KMS-11 (cell line): Measurements from ENCODE around the gene MVK.

ENCODE experiments used
- H2AFZ ChIP-seq: fragments of 200-600 bp; sonication (generic); 2 replicates; pipeline ENCODE4 v1.6.1; 2016; ENCODE audit warnings: antibody characterized with exemption, mixed run types, low read depth
- H3K27ac ChIP-seq: fragments of 200-600 bp; sonication (generic); 2 replicates; pipeline ENCODE4 v1.6.1; 2016; ENCODE audit warnings: mild to moderate bottlenecking, mixed run types
- H3K27me3 ChIP-seq: fragments of 200-600 bp; sonication (generic); 2 replicates; pipeline ENCODE4 v1.6.1; 2017; ENCODE audit warnings: mild to moderate bottlenecking, low read depth, mixed run types, moderate library complexity; ENCODE audit not compliant: insufficient read depth
- H3K36me3 ChIP-seq: fragments of 200-600 bp; sonication (generic); 2 replicates; pipeline ENCODE4 v1.6.1; 2017; ENCODE audit warnings: mild to moderate bottlenecking, mixed run types; ENCODE audit not compliant: insufficient read depth
- H3K4me1 ChIP-seq: fragments of 200-600 bp; sonication (generic); 2 replicates; pipeline ENCODE4 v1.6.1; 2016; ENCODE audit warnings: mild to moderate bottlenecking, low read depth, mixed run types; ENCODE audit not compliant: poor library complexity, severe bottlenecking
- H3K4me2 ChIP-seq: fragments of 200-600 bp; sonication (generic); 2 replicates; pipeline ENCODE4 v1.7.0; 2016; ENCODE audit warnings: mild to moderate bottlenecking, mixed run types
- H3K4me3 ChIP-seq: fragments of 200-600 bp; sonication (generic); IDR thresholded peaks from 2 replicates; pipeline ENCODE4 v1.6.1; 2017; ENCODE audit warnings: low read depth, low read length, mixed read lengths; ENCODE audit not compliant: insufficient read depth
- H3K79me2 ChIP-seq: fragments of 200-600 bp; sonication (generic); 2 replicates; pipeline ENCODE4 v1.6.1; 2016; ENCODE audit warnings: low read depth, mixed run types; ENCODE audit not compliant: insufficient read depth
- H3K9ac ChIP-seq: fragments of 200-600 bp; sonication (generic); 2 replicates; pipeline ENCODE4 v1.6.1; 2016; ENCODE audit warnings: mild to moderate bottlenecking, mixed run types
- H4K20me1 ChIP-seq: fragments of 200-600 bp; sonication (generic); 2 replicates; pipeline ENCODE4 v1.6.1; 2016; ENCODE audit warnings: mild to moderate bottlenecking, mixed run types; ENCODE audit not compliant: insufficient read depth
- CTCF ChIP-seq: fragments of 200-600 bp; sonication (generic); conservative IDR thresholded peaks from 2 replicates; pipeline ENCODE4 v1.6.1; 2017; ENCODE audit warnings: low read depth, mild to moderate bottlenecking, antibody characterized with exemption, low read length, moderate library complexity, mixed read lengths

MVK gene

GRCh38 chr12:109608270-109608669, 34.7 kb downstream of the MVK start:
- H3K27ac ChIP-seq: no peak overlapping the region
- H3K36me3 ChIP-seq: no peaks in the 10 kb centered on the region
- no peak overlapping the region for H3K9ac ChIP-seq
- no peak overlapping the region for H3K4me3 ChIP-seq
- no peak overlapping the region for H3K4me2 ChIP-seq
- no peak for TF ChIP-seq CTCF
- H3K79me2 ChIP-seq: no peaks in the 10 kb centered on the region
- H3K27me3 ChIP-seq: no peaks in the 10 kb centered on the region
- H4K20me1 ChIP-seq: no peaks in the 10 kb centered on the region
- H3K4me1 ChIP-seq: no peaks in the 10 kb centered on the region
- no peak overlapping the region for H2AFZ ChIP-seq

- Histone ChIP-seq H3K4me1 (no peaks in the 10 kb centered on the region), H3K4me3 (no peak overlapping the region), H3K27ac (no peak overlapping the region), H3K4me2 (no peak overlapping the region), H3K27me3 (0 out of 2 replicates have a peak, but pooled peaks cover 2% of the 10 kb centered on the region), H3K9ac (no peak overlapping the region), H3K79me2 (no peaks in the 10 kb centered on the region), H2AFZ (no peak overlapping the region), H3K36me3 (no peaks in the 10 kb centered on the region), H4K20me1 (no peaks in the 10 kb centered on the region)
- TF ChIP-seq CTCF: no peak
Observed at GRCh38 chr12:109608793-109609192, 35.2 kb downstream of the MVK start.

DNA sequence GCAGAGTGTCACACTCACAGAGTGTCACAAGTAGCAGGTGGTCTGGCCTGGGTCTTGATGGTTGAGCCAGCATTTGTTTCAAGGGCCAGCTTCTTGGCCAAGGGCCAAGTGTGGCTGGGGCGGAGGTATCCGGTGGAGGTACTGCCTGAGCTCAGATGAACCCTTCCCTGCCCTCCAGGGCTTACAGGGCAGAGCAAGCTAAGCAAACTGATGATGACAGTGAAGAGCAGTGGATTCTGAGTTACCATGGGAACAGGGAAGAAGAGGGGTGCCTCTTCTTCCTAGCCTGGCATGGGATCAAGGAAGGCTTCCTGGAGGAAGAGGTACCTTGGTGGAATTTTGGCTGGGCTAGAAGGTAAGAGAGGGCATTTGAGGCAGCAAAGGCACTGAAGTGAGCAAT, 35.7 kb downstream of the MVK start:
- Histone ChIP-seq H3K4me2 (no peak overlapping the region), H3K27me3 (0 out of 2 replicates have a peak, but pooled peaks cover 4% of the 10 kb centered on the region), H3K9ac (no peak overlapping the region), H4K20me1 (no peaks in the 10 kb centered on the region), H3K79me2 (no peaks in the 10 kb centered on the region), H3K4me1 (no peaks in the 10 kb centered on the region), H3K36me3 (no peaks in the 10 kb centered on the region), H3K4me3 (no peak overlapping the region), H3K27ac (no peak overlapping the region), H2AFZ (no peak overlapping the region)
- TF ChIP-seq CTCF: no peak

DNA sequence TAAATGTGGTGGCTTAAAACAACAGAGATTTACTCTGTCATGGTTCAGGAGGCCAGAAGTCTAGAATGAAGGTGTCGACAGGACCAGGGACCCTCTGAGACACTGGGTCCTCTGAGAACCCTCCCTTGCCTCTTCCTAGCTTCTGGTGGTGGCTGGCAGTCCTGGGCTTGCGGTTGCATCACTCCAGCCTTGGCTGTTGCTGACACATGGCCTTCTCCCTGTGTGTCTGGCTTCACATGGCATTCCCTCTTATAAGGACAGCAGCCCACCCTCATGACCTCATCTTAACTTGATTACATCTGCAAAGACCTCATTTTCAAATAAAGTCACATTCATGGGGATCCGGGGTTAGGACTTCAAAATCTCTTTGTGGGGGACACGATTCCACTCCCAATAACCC, 36.9 kb downstream of the MVK start:
- Histone ChIP-seq H3K27ac (no peak overlapping the region), H3K79me2 (no peaks in the 10 kb centered on the region), H3K27me3 (peaks cover 4% of the 10 kb centered on the region; the same call in 1 of the 2 replicates), H3K4me2 (no peak overlapping the region), H3K4me3 (no peak overlapping the region), H3K9ac (no peak overlapping the region), H2AFZ (no peak overlapping the region), H3K4me1 (no peaks in the 10 kb centered on the region), H4K20me1 (no peaks in the 10 kb centered on the region), H3K36me3 (no peaks in the 10 kb centered on the region)
- TF ChIP-seq CTCF: no peak
